Bone marrow (tissue), 2 donors: ENCODE measurements around the gene CCNJ.
A peak's percentile ranks its signal among the peaks of the same experiment; 100 is the strongest.

Experiments used
- DNase-seq, 2 donors: peaks; one replicate each; lab custom pipeline; 2025; lab: John Stamatoyannopoulos, UW

CCNJ gene

GRCh38 chr10:96061232-96061631 lies 17.8 kb downstream of the CCNJ start:
- no peak for DNase-seq

- DNase-seq: no peak
Observed at GRCh38 chr10:96072674-96073073, 29.3 kb downstream of the CCNJ start.

DNA sequence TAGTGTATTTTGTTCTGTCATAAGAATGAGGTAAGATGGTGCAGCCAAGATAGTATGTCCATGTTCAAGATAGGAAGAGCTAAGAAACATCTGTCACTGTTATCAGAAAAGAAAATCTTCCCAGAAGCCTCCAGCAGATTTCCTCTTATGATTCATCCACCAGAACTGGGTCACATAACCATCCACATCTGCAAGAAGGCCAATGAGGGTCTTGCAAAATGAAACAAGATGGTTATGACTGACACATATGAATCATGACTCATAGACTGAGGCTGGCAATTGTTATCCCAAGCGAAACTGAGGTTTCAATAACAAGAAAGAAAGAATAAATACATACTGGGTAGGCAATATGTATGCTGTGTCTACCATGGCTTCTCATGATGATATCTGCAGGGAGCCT lies 30.3 kb downstream of the CCNJ start:
- DNase-seq: peak in 1 of 2 donors; percentile 97

DNA sequence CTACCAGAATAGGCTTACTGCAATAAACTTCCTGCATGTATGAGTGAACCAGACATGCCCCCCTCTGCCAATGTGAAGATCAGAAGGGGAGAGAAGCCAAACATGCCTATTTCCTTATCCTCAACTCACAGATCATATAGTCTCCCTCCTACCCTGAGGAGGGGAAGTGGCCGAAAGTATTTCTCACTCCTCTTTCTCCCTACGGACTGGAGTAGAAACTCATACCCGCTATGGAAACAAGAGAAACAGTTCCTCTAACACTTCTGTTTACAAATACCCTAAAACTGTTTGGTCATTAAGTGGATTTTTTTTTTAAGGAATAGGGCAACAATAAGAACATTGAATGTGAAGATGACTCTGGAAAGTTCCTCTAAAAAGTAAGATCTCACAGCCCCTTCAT lies 31.4 kb downstream of the CCNJ start:
- no peak for DNase-seq

- no peak for DNase-seq
Observed at GRCh38 chr10:96075977-96076376, 32.6 kb downstream of the CCNJ start.

DNA sequence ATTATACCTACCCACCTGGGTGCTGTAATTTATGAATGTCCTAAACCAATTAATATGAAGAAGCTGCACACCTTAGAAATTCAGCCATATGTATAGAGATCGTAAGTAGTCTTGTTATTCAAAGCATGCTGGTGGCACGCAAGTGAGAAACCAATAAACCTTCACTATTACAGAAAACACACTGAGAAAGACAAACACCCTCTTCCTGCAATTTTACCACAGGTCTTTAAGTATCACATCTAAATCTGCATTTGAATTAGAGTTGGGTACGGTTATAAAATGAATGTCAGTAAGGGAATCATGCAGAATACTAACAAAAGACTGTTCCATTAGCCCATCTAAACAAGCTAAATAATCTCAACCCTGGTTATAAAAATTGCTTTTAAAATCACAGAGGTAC lies 33.8 kb downstream of the CCNJ start:
- DNase-seq: no peak

GRCh38 chr10:96082153-96082552 lies 38.8 kb downstream of the CCNJ start:
- DNase-seq: no peak

GRCh38 chr10:96082748-96083147 lies 39.4 kb downstream of the CCNJ start:
- DNase-seq: no peak

GRCh38 chr10:96089116-96089515 lies 45.7 kb downstream of the CCNJ start:
- no peak for DNase-seq

- peak; percentile 94 for DNase-seq
Observed at GRCh38 chr10:96089670-96090462, 46.5 kb downstream of the CCNJ start.

DNA sequence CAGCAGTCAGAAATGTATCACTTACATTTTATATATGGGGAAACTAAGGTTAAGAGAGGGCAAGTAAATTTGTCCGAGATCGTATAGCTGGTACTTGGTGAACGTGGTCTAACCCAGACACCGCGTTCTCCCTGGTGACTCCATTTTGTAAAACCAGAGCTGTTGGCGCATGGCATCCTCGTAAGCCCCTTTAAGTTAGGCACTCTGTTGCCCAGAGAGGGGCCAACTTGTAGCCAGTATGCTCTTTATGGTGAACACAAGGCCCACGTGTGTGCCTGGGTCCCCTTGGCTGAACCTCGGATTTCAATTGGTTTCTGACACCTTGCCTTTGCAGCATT lies 47.0 kb downstream of the CCNJ start:
- no peak for DNase-seq

GRCh38 chr10:96092999-96093767 lies 49.8 kb downstream of the CCNJ start:
- DNase-seq: no peak

GRCh38 chr10:96093948-96094347 lies 50.6 kb downstream of the CCNJ start:
- no peak for DNase-seq

- DNase-seq: no peak
Observed at GRCh38 chr10:96096958-96097357, 53.6 kb downstream of the CCNJ start.

GRCh38 chr10:96097865-96098264 lies 54.5 kb downstream of the CCNJ start:
- DNase-seq: no peak

GRCh38 chr10:96107623-96108038 lies 64.2 kb downstream of the CCNJ start:
- no peak for DNase-seq
